Measurements from ENCODE around the gene SH3BP4.

- no peak for TF ChIP-seq POLR2A (IDR thresholded peaks at IDR 0.05; ENCODE audit: low read length)
- no peak for TF ChIP-seq GATA1 (IDR thresholded peaks at IDR 0.05; ENCODE audit: low read depth, low read length)
Measured at GRCh38 chr2:235002198-235003095, 50.6 kb downstream of the SH3BP4 start.

Measured in erythroblast (primary cell).